ENCODE measurements around the gene ACY1. TPM values are rescaled to one million over a fixed set of nuclear protein-coding genes. Genes with fewer than 3 reads are reported as not detected.

ACY1 gene
- polyA plus RNA-seq, 1 donor (not counting 4 experiments of a cell fraction or from before 2014, with no cell fraction given) = 71.8 TPM

DNA sequence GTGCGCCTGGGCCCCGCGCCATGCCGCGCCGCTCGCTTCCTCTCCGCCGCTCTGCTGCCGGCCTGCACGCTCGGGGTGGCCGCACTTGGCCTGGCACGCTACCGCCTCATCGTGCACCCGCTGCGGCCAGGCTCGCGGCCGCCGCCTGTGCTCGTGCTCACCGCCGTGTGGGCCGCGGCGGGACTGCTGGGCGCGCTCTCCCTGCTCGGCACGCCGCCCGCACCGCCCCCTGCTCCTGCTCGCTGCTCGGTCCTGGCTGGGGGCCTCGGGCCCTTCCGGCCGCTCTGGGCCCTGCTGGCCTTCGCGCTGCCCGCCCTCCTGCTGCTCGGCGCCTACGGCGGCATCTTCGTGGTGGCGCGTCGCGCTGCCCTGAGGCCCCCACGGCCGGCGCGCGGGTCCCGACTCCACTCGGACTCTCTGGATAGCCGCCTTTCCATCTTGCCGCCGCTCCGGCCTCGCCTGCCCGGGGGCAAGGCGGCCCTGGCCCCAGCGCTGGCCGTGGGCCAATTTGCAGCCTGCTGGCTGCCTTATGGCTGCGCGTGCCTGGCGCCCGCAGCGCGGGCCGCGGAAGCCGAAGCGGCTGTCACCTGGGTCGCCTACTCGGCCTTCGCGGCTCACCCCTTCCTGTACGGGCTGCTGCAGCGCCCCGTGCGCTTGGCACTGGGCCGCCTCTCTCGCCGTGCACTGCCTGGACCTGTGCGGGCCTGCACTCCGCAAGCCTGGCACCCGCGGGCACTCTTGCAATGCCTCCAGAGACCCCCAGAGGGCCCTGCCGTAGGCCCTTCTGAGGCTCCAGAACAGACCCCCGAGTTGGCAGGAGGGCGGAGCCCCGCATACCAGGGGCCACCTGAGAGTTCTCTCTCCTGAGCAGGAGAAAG is 27.2 kb upstream of the ACY1 start:
- H3K4me1 ChIP-seq (ENCODE audit: control insufficient read depth, extremely low read depth, insufficient read depth, low read length) = peaks cover 11% of the 10 kb centered on the region
- H3K79me2 ChIP-seq (ENCODE audit: control insufficient read depth, insufficient read depth, low read length) = no peaks in the 10 kb centered on the region
- H3K27ac ChIP-seq (ENCODE audit: control insufficient read depth, insufficient read depth, low read length) = no peak overlapping the region
- peaks cover 0 to 21% of the 10 kb centered on the region in 2 experiments for H3K36me3 ChIP-seq (ENCODE audit: control insufficient read depth in 2 of 2, extremely low read depth in 1 of 2, insufficient read depth in 2 of 2, low read length in 2 of 2)
- H3K4me3 ChIP-seq (ENCODE audit: control insufficient read depth in 2 of 3, extremely low read depth in 1 of 3, insufficient read depth in 2 of 3, low read depth in 1 of 3, low read length in 3 of 3) = peak overlapping the region in 1 of 3 experiments; percentile 20
- H3K9me3 ChIP-seq (ENCODE audit: control insufficient read depth, low read depth, low read length) = no peaks in the 10 kb centered on the region
- FAIRE-seq = no peak
- H3K4me2 ChIP-seq (ENCODE audit: control insufficient read depth, extremely low read depth, insufficient read depth, low read depth, low read length) = peak overlapping the region; percentile 54
- H3K27me3 ChIP-seq (ENCODE audit: control insufficient read depth, extremely low read depth, insufficient read depth, low read length) = peaks cover 26% of the 10 kb centered on the region
- no peak overlapping the region for H2AFZ ChIP-seq (ENCODE audit: control insufficient read depth, low read length)
- H3K9ac ChIP-seq (ENCODE audit: control insufficient read depth, extremely low read depth, insufficient read depth, low read length) = no peak overlapping the region
- no peaks in the 10 kb centered on the region for H3K9me1 ChIP-seq (ENCODE audit: control insufficient read depth, extremely low read depth, insufficient read depth, low read length)
- TF ChIP-seq EZH2 (IDR thresholded peaks at IDR 0.05; ENCODE audit: low read length) = no peak
- TF ChIP-seq, protein P1, sequence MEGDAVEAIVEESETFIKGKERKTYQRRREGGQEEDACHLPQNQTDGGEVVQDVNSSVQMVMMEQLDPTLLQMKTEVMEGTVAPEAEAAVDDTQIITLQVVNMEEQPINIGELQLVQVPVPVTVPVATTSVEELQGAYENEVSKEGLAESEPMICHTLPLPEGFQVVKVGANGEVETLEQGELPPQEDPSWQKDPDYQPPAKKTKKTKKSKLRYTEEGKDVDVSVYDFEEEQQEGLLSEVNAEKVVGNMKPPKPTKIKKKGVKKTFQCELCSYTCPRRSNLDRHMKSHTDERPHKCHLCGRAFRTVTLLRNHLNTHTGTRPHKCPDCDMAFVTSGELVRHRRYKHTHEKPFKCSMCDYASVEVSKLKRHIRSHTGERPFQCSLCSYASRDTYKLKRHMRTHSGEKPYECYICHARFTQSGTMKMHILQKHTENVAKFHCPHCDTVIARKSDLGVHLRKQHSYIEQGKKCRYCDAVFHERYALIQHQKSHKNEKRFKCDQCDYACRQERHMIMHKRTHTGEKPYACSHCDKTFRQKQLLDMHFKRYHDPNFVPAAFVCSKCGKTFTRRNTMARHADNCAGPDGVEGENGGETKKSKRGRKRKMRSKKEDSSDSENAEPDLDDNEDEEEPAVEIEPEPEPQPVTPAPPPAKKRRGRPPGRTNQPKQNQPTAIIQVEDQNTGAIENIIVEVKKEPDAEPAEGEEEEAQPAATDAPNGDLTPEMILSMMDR (optimal IDR thresholded peaks at IDR 0.05 in 1 of 3, IDR thresholded peaks at IDR 0.05 in 1 of 3, conservative IDR thresholded peaks at IDR 0.05 in 1 of 3; ENCODE audit: extremely low read depth in 1 of 3, insufficient read depth in 2 of 3, low read length in 3 of 3) = peak; percentile 53 to 80 (median 68)
- dilution Hi-C loops (cut with MboI; ENCODE audit: extremely low pct_ligation_motif_present, low sequenced_read_pairs) = no loop called here
- no peaks in the 10 kb centered on the region for H4K20me1 ChIP-seq (ENCODE audit: control insufficient read depth, extremely low read depth, insufficient read depth, low read length)
- DNase-seq (ENCODE audit: low read depth, low spot score) = no peak

DNA sequence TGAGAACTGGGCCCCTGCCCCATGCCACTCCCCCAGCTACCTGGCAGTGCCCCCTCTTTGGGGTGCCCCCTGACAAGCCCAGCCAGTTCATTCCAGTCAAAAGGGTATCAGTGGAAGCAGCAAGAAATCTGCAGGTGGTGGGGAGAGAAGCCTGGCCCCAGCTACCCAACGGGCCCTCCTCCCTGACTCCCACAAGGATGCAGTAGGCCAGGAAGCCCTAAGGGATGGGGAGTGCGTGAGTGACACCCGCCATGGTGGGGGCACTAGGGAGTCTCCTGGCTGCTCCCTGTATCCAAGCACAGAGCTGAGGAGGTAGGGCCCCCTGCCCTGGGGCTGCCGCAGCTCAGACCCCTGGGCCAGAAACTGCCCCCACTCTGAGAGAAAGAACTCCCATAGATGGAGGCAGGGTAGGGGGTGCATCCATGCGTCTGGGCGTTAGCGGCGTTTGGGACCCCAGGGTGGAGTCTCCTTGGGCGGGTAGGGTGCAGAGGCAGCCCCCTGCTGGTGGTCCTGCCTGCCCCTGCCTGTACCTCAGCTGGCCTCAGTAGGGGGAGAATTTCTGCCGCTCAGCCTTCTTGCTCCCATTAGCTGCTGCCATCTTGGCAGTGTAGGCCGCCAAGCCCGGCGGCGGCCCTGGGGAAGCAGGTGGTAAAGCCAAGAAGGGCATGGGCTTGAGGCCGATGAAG is 25.7 kb upstream of the ACY1 start:
- dilution Hi-C loops (cut with MboI; ENCODE audit: extremely low pct_ligation_motif_present, low sequenced_read_pairs) = no loop called here

More for the DNA sequence above, 25.7 kb upstream of the ACY1 start:
- TF ChIP-seq EZH2 (IDR thresholded peaks at IDR 0.05; ENCODE audit: low read length) = no peak
- TF ChIP-seq, protein P1 (optimal IDR thresholded peaks at IDR 0.05 in 1 of 3, IDR thresholded peaks at IDR 0.05 in 1 of 3, conservative IDR thresholded peaks at IDR 0.05 in 1 of 3; ENCODE audit: extremely low read depth in 1 of 3, insufficient read depth in 2 of 3, low read length in 3 of 3) = no peak
- Histone ChIP-seq H2AFZ (ENCODE audit: control insufficient read depth, low read length) (no peak overlapping the region), H3K9me3 (ENCODE audit: control insufficient read depth, low read depth, low read length) (no peaks in the 10 kb centered on the region), H4K20me1 (ENCODE audit: control insufficient read depth, extremely low read depth, insufficient read depth, low read length) (no peaks in the 10 kb centered on the region), H3K4me1 (ENCODE audit: control insufficient read depth, extremely low read depth, insufficient read depth, low read length) (peaks cover 11% of the 10 kb centered on the region), H3K9ac (ENCODE audit: control insufficient read depth, extremely low read depth, insufficient read depth, low read length) (no peak overlapping the region), H3K27me3 (ENCODE audit: control insufficient read depth, extremely low read depth, insufficient read depth, low read length) (peaks cover 26% of the 10 kb centered on the region), H3K4me2 (ENCODE audit: control insufficient read depth, extremely low read depth, insufficient read depth, low read depth, low read length) (no peak overlapping the region), H3K79me2 (ENCODE audit: control insufficient read depth, insufficient read depth, low read length) (no peaks in the 10 kb centered on the region), H3K27ac (ENCODE audit: control insufficient read depth, insufficient read depth, low read length) (no peak overlapping the region), H3K36me3 (ENCODE audit: control insufficient read depth in 2 of 2, extremely low read depth in 1 of 2, insufficient read depth in 2 of 2, low read length in 2 of 2) (peaks cover 0 to 24% of the 10 kb centered on the region in 2 experiments), H3K9me1 (ENCODE audit: control insufficient read depth, extremely low read depth, insufficient read depth, low read length) (no peaks in the 10 kb centered on the region), H3K4me3 (ENCODE audit: control insufficient read depth in 2 of 3, extremely low read depth in 1 of 3, insufficient read depth in 2 of 3, low read depth in 1 of 3, low read length in 3 of 3) (no peak overlapping the region)
- FAIRE-seq (no peak), DNase-seq (ENCODE audit: low read depth, low spot score) (no peak)
